Activated B cell treated with CpG ODN at 0.5 μM for 24 hours (primary cell): ENCODE data around the gene NHLRC2. TPM values are rescaled to one million over a fixed set of nuclear protein-coding genes. Genes with fewer than 3 reads are reported as not detected.

Source experiments
- ATAC-seq: fragments of 200-7000 bp; cut with Tn5 transposase; one replicate; pipeline ENCODE4 v1.10.0; 2021; ENCODE audit warnings: low read depth, mild to moderate bottlenecking, moderate library complexity
- CTCF ChIA-PET: fragments of 350-600 bp; sonication (Branson Sonifier 250); formaldehyde crosslinking; loops from one replicate; lab custom pipeline; 2021; ENCODE audit warnings: antibody characterized with exemption; lab: Charles Lee
- POLR2A ChIA-PET: fragments of 350-600 bp; sonication (Branson Sonifier 250); formaldehyde crosslinking; loops from one replicate; lab custom pipeline; 2021; ENCODE audit warnings: antibody characterized with exemption; lab: Charles Lee
- DNase-seq: peaks from one replicate; pipeline ENCODE4 v3.0.0; 2022
- H3K27ac Mint-ChIP-seq: one replicate; pipeline ENCODE4 v1.8.0; 2020; ENCODE audit warnings: mixed read lengths
- H3K27me3 Mint-ChIP-seq: one replicate; pipeline ENCODE4 v1.8.0; 2021; ENCODE audit warnings: mixed read lengths
- H3K36me3 Mint-ChIP-seq: one replicate; pipeline ENCODE4 v1.8.0; 2021; ENCODE audit warnings: low read depth, mixed read lengths
- H3K4me1 Mint-ChIP-seq: one replicate; pipeline ENCODE4 v1.8.0; 2021; ENCODE audit warnings: mixed read lengths
- H3K4me3 Mint-ChIP-seq: one replicate; pipeline ENCODE4 v1.8.0; 2020; ENCODE audit warnings: mild to moderate bottlenecking, mixed read lengths
- H3K9me3 Mint-ChIP-seq: one replicate; pipeline ENCODE4 v1.8.0; 2020; ENCODE audit warnings: mixed read lengths
- CTCF ChIP-seq: fragments of 200-600 bp; IDR thresholded peaks from one replicate; pipeline ENCODE4 v1.8.0; 2022; ENCODE audit warnings: antibody characterized with exemption, mild to moderate bottlenecking
- intact Hi-C: fragments of 100-400 bp; cut with micrococcal nuclease; formaldehyde crosslinking; loops from one replicate; pipeline ENCODE4 v1.15.1; 2024
- total RNA-seq: library from RNA; stranded (reverse); gene quantifications from 2 replicates; pipeline ENCODE4 v1.2.3, GENCODE V29; 2022

The NHLRC2 gene
- total RNA-seq, 1 donor from 2014 or later: 43.9 TPM

GRCh38 chr10:113924186-113924585 is 69.7 kb downstream of the NHLRC2 start:
- H3K4me3 Mint-ChIP-seq: no peak overlapping the region
- peaks cover 13% of the 10 kb centered on the region for H3K27me3 Mint-ChIP-seq
- no peak for DNase-seq
- no peak for ATAC-seq
- peaks cover 11% of the 10 kb centered on the region for H3K9me3 Mint-ChIP-seq
- CTCF ChIA-PET: no interaction called here
- POLR2A ChIA-PET: no interaction called here
- TF ChIP-seq CTCF: no peak
- H3K36me3 Mint-ChIP-seq: no peaks in the 10 kb centered on the region
- intact Hi-C loops: loop anchor here (5.0 kb wide), 1 partner anchor 178 kb away; no protein-coding TSS in a partner anchor
- no peaks in the 10 kb centered on the region for H3K4me1 Mint-ChIP-seq
- H3K27ac Mint-ChIP-seq: no peak overlapping the region

GRCh38 chr10:113924664-113925063 is 70.2 kb downstream of the NHLRC2 start:
- Mint-ChIP-seq H3K4me3 (no peak overlapping the region), H3K27me3 (peaks cover 17% of the 10 kb centered on the region), H3K4me1 (no peaks in the 10 kb centered on the region), H3K36me3 (no peaks in the 10 kb centered on the region), H3K27ac (no peak overlapping the region), H3K9me3 (peaks cover 11% of the 10 kb centered on the region)
- CTCF ChIA-PET: no interaction called here
- DNase-seq (no peak), ATAC-seq (no peak)
- intact Hi-C loops: loop anchor here (5.0 kb wide), 1 partner anchor 178 kb away; no protein-coding TSS in a partner anchor
- TF ChIP-seq CTCF: no peak
- POLR2A ChIA-PET: no interaction called here

GRCh38 chr10:113927440-113927839 is 73.0 kb downstream of the NHLRC2 start:
- DNase-seq (no peak), ATAC-seq (no peak)
- POLR2A ChIA-PET: no interaction called here
- intact Hi-C loops: no loop called here
- no peak overlapping the region for H3K27ac Mint-ChIP-seq
- no peaks in the 10 kb centered on the region for H3K36me3 Mint-ChIP-seq
- no peaks in the 10 kb centered on the region for H3K4me1 Mint-ChIP-seq
- peaks cover 11% of the 10 kb centered on the region for H3K9me3 Mint-ChIP-seq
- CTCF ChIA-PET: no interaction called here
- no peak overlapping the region for H3K4me3 Mint-ChIP-seq
- peaks cover 21% of the 10 kb centered on the region for H3K27me3 Mint-ChIP-seq
- no peak for TF ChIP-seq CTCF

GRCh38 chr10:113928830-113929229 is 74.4 kb downstream of the NHLRC2 start:
- H3K36me3 Mint-ChIP-seq: no peaks in the 10 kb centered on the region
- no peak for TF ChIP-seq CTCF
- ATAC-seq (no peak), DNase-seq (no peak)
- ChIA-PET POLR2A (no interaction called here), CTCF (no interaction called here)
- H3K4me1 Mint-ChIP-seq: no peaks in the 10 kb centered on the region
- no peak overlapping the region for H3K27ac Mint-ChIP-seq
- no peak overlapping the region for H3K4me3 Mint-ChIP-seq
- H3K9me3 Mint-ChIP-seq: peaks cover 11% of the 10 kb centered on the region
- intact Hi-C loops: no loop called here
- H3K27me3 Mint-ChIP-seq: peaks cover 21% of the 10 kb centered on the region

GRCh38 chr10:113929522-113929921 is 75.1 kb downstream of the NHLRC2 start:
- H3K27me3 Mint-ChIP-seq: peaks cover 21% of the 10 kb centered on the region
- H3K27ac Mint-ChIP-seq: no peak overlapping the region
- no peak overlapping the region for H3K4me3 Mint-ChIP-seq
- ATAC-seq (no peak), DNase-seq (no peak)
- intact Hi-C loops: no loop called here
- no peak for TF ChIP-seq CTCF
- peaks cover 8% of the 10 kb centered on the region for H3K9me3 Mint-ChIP-seq
- no peaks in the 10 kb centered on the region for H3K36me3 Mint-ChIP-seq
- POLR2A ChIA-PET: no interaction called here
- no peaks in the 10 kb centered on the region for H3K4me1 Mint-ChIP-seq
- CTCF ChIA-PET: no interaction called here
